Activated CD8-positive, alpha-beta memory T cell treated with anti-CD3 and anti-CD28 coated beads, Interleukin-2, amount 50 U/mL, for 24 hours (primary cell): ENCODE results near the gene ASH1L.
"Not testable (repeated sequence)": the region's sequence is repeated elsewhere in the genome, so short reads cannot be mapped to it uniquely, and the experiment has no call there.

Experiments used
- DNase-seq: peaks from one replicate; pipeline ENCODE4 v3.0.0-alpha.2; 2020; ENCODE audit errors: extremely low read depth

ASH1L gene

GRCh38 chr1:155555915-155556314 lies 6.7 kb downstream of the ASH1L start:
- no peak for DNase-seq

- DNase-seq = no peak
These were observed 9.3 kb downstream of the ASH1L start for GRCh38 chr1:155553349-155553748.

GRCh38 chr1:155548706-155549105 lies 13.9 kb downstream of the ASH1L start:
- DNase-seq = no peak

- no peak for DNase-seq
These were observed 22.4 kb downstream of the ASH1L start for GRCh38 chr1:155540000-155540874.

GRCh38 chr1:155537193-155537592 lies 25.4 kb downstream of the ASH1L start:
- no peak for DNase-seq

GRCh38 chr1:155531624-155532023 lies 31.0 kb downstream of the ASH1L start:
- DNase-seq = no peak

- no peak for DNase-seq
These were observed 32.7 kb downstream of the ASH1L start for GRCh38 chr1:155529929-155530328.

GRCh38 chr1:155529109-155529508 lies 33.5 kb downstream of the ASH1L start:
- DNase-seq = no peak

- no peak for DNase-seq
These were observed 34.9 kb downstream of the ASH1L start for GRCh38 chr1:155527677-155528076.

GRCh38 chr1:155526356-155526755 lies 36.2 kb downstream of the ASH1L start:
- no peak for DNase-seq

GRCh38 chr1:155522069-155522468 lies 40.5 kb downstream of the ASH1L start:
- no peak for DNase-seq

GRCh38 chr1:155518484-155518883 lies 44.1 kb downstream of the ASH1L start:
- DNase-seq = no peak

GRCh38 chr1:155514582-155515187 lies 47.9 kb downstream of the ASH1L start:
- no peak for DNase-seq

GRCh38 chr1:155513300-155513916 lies 49.2 kb downstream of the ASH1L start:
- no peak for DNase-seq

GRCh38 chr1:155511385-155511784 lies 51.2 kb downstream of the ASH1L start:
- not testable (repeated sequence) for DNase-seq

GRCh38 chr1:155509064-155509463 lies 53.5 kb downstream of the ASH1L start:
- DNase-seq = no peak

GRCh38 chr1:155507945-155508344 lies 54.7 kb downstream of the ASH1L start:
- no peak for DNase-seq

GRCh38 chr1:155505963-155506362 lies 56.6 kb downstream of the ASH1L start:
- not testable (repeated sequence) for DNase-seq

GRCh38 chr1:155504207-155504606 lies 58.4 kb downstream of the ASH1L start:
- no peak for DNase-seq

GRCh38 chr1:155499953-155500639 lies 62.5 kb downstream of the ASH1L start:
- no peak for DNase-seq

- no peak for DNase-seq
These were observed 63.3 kb downstream of the ASH1L start for GRCh38 chr1:155499263-155499662.

GRCh38 chr1:155493595-155493994 lies 69.0 kb downstream of the ASH1L start:
- not testable (repeated sequence) for DNase-seq
